Ishikawa (cell line): Measurements from ENCODE around the gene PLA2G4E.

Experiments used
- CREB1 ChIP-seq: IDR thresholded peaks from 2 replicates; pipeline ENCODE4 v1.6.1; 2012; ENCODE audit warnings: low read depth
- EP300 ChIP-seq: IDR thresholded peaks from 2 replicates; pipeline ENCODE4 v1.6.1; 2012; ENCODE audit warnings: borderline replicate concordance
- FOXM1 ChIP-seq: IDR thresholded peaks from 2 replicates; pipeline ENCODE4 v1.6.1; 2012; ENCODE audit warnings: low read depth, borderline replicate concordance
- REST ChIP-seq: IDR thresholded peaks from 2 replicates; pipeline ENCODE4 v1.6.1; 2012; ENCODE audit warnings: low read depth, mild to moderate bottlenecking
- TAF1 ChIP-seq: IDR thresholded peaks from 2 replicates; pipeline ENCODE4 v1.6.1; 2012; ENCODE audit warnings: low read depth, mild to moderate bottlenecking
- YY1 ChIP-seq: IDR thresholded peaks from 2 replicates; pipeline ENCODE4 v1.6.1; 2012; ENCODE audit warnings: low read depth
- ZBTB7A ChIP-seq: IDR thresholded peaks from 2 replicates; pipeline ENCODE4 v1.6.1; 2012; ENCODE audit warnings: low read depth
- TF ChIP-seq, protein P1 (sequence below): IDR thresholded peaks from 2 replicates; pipeline ENCODE4 v1.6.1; 2012

- TF ChIP-seq, protein P1, sequence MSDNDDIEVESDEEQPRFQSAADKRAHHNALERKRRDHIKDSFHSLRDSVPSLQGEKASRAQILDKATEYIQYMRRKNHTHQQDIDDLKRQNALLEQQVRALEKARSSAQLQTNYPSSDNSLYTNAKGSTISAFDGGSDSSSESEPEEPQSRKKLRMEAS, result no peak
- TF ChIP-seq REST (no peak), TAF1 (no peak), CREB1 (no peak), ZBTB7A (no peak), EP300 (no peak), YY1 (no peak), FOXM1 (no peak)
Measured at GRCh38 chr15:41950489-41950888, 70.4 kb downstream of the PLA2G4E start.
